GM12874 (cell line): Measurements from ENCODE around the gene REM2.
A peak's percentile ranks its signal among the peaks of the same experiment; 100 is the strongest.

Experiments used
- TF ChIP-seq, protein P1 (sequence below): IDR thresholded peaks from 2 replicates; pipeline ENCODE4 v1.5.1; 2011; ENCODE audit warnings: low read depth, mild to moderate bottlenecking, control low read depth, low read length, moderate library complexity; ENCODE audit not compliant: insufficient read depth

Gene REM2

DNA sequence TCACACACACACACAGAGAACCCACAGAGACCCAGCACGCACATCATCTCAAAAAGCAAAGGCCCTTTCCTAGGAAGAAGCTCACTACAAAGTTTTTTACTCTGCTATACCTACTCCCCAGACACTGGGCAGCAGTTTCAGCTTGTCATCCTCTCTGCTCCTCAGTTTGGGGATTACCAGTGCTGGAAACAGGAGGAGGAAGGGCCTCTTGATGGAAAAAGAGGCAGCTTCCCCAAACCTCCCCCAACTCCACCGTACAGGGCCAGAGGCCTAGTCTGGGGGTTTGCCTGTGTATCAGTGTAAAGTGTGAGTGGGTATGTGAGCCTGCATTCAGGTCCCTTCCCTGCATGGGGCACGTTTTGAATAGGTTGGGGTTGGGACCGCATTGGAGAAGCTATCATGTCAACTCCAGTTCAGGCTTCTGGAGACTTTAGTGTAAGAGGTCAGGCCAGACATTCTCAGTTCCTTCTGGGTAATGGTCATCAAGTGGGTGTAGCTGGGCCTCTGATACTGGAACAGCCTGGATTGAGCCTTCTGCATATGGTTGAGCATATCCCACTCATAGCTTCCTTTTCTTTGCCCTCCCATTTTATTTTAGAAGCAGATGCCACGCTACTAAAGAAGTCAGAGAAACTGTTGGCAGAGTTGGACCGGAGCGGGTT, 1.2 kb downstream of the REM2 start:
- TF ChIP-seq, protein P1, sequence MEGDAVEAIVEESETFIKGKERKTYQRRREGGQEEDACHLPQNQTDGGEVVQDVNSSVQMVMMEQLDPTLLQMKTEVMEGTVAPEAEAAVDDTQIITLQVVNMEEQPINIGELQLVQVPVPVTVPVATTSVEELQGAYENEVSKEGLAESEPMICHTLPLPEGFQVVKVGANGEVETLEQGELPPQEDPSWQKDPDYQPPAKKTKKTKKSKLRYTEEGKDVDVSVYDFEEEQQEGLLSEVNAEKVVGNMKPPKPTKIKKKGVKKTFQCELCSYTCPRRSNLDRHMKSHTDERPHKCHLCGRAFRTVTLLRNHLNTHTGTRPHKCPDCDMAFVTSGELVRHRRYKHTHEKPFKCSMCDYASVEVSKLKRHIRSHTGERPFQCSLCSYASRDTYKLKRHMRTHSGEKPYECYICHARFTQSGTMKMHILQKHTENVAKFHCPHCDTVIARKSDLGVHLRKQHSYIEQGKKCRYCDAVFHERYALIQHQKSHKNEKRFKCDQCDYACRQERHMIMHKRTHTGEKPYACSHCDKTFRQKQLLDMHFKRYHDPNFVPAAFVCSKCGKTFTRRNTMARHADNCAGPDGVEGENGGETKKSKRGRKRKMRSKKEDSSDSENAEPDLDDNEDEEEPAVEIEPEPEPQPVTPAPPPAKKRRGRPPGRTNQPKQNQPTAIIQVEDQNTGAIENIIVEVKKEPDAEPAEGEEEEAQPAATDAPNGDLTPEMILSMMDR: no peak

DNA sequence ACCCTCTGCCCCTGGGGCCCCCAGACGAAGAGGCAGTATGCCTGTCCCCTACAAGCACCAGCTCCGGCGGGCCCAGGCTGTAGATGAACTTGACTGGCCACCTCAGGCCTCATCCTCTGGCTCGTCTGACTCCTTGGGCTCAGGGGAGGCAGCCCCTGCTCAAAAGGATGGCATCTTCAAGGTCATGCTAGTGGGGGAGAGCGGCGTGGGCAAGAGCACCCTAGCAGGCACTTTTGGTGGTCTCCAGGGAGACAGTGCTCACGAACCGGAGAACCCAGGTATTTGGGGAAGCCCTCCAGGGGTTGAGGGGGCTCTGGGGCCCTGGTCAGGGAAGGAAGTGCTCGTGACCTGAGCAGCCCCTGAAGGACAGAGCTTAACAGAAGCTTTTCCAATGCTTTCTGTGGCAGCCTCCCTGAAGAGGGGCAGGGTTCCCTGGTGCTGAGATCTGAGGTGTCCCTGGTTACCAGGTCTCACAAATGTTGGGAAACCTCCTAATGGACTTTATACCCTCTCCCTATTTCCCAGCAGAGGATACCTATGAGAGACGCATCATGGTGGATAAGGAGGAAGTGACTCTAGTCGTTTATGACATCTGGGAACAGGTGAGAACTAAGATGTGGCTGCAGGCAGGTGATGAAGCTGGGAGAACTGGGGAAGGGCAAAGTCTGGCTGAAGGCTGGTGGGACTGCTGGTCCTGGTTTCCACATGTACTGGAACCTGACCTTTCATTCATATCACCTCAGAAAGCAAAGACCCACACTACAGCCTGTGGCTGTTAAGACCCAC, 1.9 kb downstream of the REM2 start:
- TF ChIP-seq, protein P1: no peak

GRCh38 chr14:22885975-22886374, 3.0 kb downstream of the REM2 start:
- TF ChIP-seq, protein P1: no peak

GRCh38 chr14:22886500-22887259, 3.7 kb downstream of the REM2 start:
- TF ChIP-seq, protein P1: peak; percentile 40

DNA sequence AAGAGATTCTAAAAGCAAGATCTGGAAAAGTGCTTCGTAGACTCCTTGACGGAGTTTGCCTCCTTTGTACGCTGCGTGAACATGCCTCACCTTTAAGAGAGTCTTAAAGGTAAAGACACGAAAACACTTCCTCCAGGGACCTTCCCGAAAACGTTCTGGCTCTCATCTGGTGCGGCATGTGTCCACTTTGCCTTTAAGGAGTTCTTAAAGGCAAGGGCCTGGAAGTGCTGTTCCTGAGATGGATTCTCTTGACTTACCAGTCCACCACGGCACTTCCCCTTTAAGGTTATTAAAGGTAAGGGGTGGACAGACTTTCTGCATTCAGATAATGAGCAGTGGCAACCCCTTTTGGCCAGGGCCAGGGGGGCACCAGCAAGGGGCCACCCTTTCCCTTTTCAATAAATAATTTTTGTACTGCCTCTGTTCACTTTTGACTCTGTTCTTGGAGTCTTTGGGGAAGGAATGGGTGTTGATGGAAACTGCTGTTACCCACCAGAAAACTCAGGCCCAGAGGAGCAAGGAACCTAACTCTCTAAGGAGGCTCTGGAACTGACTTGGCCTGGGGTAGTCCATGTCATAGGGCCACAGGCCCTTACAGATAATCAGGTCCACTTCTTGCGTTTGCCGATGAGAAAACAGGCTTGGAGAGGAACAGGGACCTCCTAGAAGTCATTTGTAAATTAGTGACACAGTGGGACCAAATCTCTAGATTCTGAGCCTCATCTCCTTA, 4.4 kb downstream of the REM2 start:
- TF ChIP-seq, protein P1: no peak

DNA sequence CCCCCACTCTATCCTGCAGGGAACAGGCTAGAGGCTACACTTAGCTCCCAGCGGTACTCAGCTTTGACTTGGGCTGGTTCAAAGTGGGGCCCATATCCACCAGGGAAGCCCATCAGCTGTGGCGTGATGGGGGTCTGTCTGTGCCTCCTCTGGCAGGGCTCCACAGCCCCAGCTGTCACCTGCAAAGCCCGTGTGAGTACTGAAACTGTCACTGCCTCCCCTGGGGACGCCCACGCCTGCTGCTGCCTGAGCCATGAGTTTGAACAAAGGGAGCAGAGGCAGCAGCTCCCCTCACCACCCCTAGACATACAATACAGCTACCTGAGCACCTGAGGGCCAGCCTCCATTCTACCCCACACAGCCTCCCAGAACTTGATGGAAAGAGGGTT, 5.0 kb downstream of the REM2 start:
- TF ChIP-seq, protein P1: no peak
